ENCODE data around the gene MAFG. TPM values are rescaled to one million over a fixed set of nuclear protein-coding genes. Genes with fewer than 3 reads are reported as not detected.
"Not testable (repeated sequence)": the region's sequence is repeated elsewhere in the genome, so short reads cannot be mapped to it uniquely, and the experiment has no call there.

The MAFG gene
- polyA plus RNA-seq, 10 donors, result 12.3 to 14.8 (median 13.9) TPM

DNA sequence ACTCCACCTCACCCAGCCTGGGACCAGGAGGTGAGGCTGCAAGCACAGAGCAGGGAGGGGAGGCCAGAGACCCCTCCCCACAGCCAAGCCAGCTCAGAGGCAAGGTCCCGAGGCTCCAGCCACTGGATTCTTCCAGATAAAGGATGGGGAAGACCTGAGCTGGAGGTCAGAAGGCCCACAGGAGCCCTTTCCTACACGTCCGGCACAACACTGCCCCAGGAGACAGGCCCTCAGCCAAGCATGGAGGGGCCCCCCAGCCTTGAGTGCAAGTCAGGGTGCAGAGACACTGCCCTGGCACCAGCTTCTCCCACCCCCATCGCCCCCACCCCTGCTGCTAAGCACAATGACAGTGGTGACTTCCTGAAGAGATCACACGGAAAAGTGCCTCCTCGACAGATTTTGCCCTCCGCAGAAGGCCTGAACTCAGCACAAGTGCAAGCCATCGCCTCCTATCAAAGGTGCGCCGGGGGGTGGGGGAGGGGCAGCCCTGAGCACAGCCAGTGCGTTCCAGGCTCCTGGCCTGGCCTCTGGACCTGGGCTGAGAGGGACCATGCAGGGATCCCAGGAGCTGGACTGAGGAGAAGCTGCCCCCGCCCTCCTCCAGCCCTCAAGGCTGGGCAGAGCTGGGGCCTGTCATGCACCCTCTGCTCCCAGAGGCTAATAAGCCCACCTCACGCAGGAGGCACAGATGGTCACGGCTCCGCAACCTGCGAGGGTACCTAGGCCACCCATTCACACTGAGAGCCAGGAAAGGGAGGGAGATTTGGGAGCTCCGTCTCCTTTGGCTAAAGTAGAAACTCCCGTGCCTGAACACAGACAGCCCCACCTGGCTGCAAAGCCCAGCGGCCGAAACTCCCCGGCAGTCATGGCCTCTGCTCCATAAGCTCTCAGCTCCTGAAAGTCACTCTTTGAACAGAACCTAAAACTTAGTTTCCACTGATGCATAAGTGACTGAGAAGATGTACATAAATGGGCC is 2.7 kb downstream of the MAFG start:
- no peak for DNase-seq

DNA sequence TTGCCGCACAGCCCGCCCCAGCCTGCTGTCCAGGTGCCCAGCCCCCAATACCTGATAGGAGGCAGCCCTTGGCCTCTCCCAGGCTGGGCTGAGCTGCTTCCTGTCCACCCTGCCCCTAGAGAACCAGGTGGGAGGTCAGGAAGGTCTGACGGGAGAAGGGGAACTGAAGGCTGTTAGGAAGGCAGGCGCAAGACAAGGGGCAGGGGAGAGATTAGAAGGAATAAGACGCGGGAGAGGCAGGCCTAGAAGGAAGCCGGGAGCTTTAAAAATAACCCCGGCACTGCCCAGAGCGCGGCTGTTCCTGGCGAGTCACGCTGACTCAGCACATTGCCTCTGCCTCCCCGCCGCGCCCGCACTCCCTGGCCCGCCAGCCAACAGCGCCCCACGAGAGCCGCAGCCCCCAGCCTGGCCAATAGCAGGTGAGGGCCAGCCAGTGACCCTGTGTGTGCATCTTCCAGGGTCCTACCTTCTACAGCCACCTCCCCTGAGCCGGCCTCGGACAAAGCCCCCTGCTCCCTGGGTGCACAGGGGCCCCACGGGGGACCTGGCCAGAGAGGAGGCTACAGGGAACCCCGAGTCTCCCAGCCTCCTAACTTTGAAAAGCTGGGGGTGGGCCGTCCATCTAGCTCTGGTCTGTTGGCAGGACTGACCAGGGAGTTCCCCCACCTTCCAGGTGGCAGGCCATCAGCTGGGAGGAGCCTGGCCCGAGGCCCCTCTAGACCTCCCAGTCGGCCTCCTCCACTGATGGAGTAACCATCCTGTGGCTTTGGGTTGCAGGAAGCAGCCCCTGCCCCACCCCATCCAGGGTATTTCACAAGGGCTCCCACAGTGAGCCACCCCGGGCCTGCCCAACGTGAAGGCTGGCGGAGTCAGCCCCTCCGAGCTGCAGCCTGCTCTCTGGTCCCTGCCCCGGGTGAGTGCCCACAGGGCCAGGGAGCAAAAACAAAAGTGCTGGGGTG is 4.0 kb downstream of the MAFG start:
- peak; percentile 63 to 70 (median 65) for DNase-seq

DNA sequence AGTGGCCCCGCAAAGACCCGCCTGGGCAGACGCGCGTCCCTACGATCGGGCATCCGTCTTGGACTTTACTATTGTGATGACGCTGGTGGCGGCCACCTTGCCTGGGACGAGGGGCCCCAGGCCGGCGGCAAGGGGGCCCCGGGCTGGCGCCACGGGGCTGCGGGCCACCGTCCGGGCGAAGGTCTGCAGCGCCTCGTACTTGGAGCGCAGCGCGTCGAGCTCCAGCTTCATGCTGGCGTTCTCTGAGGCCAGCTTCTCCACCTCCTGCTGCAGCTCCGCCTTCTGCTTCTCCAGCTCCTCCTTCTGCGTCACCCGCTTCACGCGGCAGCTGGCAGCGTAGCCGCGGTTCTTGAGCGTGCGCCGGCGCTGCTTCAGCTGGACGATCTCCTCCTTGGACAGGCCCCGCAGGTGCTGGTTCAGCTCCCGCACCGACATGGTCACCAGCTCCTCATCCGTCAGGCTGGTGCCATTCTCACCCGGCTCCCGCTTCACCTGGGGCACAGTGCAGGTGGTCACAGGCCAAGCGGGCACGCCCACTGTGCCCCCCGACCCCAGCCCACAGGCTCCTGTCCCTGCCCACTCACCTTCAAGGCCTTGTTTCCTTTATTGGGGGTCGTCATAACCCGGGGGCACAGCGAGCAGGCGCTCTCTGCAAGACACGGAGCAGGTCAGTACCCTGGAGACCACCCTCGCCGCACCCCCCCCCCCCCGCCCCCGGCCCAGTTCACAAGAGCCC is 4.8 kb downstream of the MAFG start:
- no peak for DNase-seq

DNA sequence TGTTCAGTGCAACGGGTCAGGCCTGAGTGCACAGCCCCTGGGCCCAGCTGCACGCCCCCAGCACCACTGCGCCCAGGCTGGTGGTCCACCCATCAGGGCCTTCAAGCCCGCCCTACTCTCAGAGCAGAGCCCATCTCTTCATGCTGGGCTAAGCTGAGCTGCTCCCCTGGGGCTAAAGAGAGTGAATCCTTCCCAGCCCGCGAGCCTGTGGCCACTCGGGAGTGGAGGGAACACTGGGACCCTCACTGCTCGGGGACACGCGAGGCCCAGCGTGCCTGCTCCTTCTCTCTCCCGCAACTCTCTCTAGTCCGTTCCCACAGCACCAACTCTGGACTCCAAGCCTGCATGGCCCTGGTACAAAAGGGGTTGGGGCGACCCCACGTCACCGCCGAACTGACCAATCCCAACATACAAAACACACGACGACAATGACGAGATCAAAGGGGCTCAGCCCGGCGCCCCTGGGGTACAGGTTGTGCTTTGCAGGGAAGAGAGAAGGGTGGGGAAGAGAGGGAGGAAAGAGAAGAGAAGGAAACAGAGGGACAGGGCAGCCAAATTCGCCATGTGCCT is 5.5 kb downstream of the MAFG start:
- DNase-seq, result no peak

DNA sequence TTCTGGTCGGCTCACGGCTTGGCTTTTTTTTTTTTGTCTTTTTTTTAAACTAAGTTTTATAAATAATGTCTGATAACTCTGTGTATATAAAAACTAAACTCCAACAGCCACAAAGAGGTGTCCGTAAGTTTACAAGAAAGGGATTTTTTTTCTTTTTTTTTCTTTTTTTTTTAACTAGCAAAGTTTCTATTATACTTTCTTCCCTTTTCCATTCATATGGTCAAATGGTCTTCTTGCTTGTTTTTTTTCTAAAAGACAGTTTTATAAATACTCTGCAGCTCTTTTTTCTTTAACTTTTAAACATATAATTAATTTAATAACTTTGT is 6.0 kb downstream of the MAFG start:
- DNase-seq, result no peak

DNA sequence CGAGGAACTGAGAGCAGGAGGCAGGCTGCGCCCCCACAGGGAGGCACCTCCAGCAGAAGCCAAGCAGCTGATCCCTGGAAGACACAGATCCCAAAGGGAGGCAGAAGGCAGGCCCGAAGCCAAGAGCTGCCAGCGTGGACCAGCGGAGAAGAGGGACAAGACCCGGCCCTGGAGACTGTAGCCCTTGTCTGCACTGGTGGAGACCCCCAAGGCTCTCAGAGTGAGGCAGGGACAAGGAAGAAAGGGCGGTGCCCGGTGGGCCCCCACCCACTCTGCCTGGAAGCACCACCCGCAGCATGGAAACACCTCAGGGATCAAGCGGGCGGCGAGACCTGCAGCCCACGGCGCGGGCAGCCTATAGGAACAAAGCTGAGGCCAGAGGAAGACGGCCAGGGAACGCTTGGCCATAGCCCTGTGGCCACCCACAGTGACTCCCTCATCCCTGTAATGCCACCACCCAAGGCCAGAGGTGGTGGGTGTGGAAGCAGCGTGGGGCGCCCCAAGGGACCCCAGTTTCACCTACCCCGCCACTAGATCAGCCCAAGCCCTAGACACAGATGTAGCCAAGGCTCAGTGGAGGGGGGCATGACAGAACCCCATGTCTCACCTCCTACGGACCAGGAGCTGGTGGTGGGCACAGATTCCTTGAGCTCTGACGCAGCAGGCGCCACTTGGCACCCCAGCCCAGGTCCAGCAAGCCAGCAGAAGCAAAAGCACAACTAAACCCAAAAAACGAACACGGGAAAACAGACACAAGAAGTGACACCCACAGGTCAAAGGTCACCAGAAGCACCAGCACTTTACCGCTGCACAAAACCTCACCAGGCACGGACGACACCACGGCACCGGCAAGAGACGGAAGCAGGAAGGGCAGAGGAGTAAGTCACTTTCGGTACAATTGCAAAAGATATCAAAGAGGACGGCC is 6.7 kb downstream of the MAFG start:
- no peak for DNase-seq

DNA sequence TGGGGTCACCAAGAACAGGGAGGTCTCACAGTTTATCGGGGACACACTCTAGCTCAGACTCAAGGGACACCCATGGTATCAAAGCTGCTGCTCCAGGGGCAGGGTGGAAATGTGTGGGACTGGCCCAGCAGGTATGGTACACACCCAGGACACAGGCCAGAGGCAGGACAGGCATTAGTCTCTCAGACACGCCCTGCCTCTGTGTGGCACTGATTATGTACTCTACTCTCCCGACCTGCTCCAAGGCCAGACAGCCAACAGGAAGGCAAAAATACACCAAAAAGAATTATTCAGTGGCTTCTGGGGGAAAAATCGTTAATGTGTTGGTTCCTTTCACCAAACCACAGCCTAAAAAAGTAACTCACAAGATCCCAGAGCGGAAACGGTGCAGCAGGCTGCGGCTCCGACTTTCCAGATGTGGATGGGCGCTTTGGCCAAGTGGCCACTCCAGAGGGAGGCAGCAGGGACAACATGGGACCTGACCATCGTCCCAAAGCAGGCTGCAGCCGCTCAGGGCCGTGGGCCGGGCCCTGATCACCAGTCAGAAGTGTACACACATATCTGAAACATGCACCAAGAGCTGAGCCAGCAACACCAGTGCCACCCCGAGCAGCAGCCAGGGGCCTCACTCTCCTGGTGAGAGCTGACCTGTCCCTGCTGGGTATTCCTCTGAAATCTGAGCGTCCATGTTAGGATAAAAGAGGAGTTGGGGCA is 8.5 kb downstream of the MAFG start:
- DNase-seq, result no peak

DNA sequence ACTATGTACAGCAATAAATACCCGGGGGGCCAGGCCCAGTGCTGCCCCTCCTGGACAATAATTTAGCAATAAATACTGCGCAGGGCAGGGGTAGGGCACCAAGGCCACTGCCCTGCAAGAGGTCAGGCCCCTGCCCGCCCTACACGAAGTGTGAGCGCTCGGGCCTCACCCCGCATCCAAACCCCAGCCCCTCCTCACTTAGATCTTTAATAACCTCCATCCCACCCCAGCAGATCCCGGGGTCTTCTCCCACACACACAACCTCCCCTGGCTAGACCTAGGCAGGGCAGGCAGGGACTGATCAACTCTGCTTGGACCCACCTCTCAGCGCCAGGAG is 9.2 kb downstream of the MAFG start:
- DNase-seq, result not testable (repeated sequence)

DNA sequence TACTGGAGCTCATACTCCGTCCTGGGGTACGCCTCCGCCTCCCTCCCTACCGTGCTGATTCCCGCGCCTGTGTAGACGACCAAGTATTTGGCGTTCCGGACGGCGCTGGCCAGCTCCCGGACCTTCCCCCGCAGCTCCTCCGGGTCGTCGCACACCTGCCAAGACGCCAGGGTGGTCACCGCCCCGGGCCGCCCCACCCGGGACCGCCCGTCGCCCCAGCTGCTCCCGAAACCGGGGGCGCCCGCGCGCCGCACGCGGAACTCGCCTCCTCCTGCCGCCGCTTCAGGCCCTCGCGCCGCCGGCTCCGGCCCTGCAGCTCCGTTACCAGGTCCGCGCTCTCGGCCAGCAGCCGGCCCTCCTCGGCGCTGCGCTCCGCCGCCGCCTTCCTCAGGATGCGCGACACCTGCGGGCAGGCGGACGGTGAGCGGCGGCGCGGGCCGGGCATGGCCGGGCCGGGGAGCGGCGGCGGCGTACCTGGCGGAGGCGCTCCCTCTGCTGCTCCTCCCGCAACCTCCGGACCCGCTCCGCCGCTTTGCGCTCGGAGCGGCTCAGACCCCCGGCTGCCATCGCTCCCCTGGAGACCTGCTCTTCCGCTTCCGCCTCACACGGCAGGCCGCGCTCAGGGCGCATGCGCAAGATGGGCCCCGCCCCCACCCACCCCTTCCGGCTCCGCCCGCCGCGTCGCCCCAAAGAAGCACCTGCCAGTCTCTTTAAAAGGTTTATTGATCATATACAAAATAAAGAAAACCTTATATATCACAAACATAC is 9.8 kb downstream of the MAFG start, which contains the start of gene SIRT7:
Gene SIRT7 (minus strand): TSS at position 612 of the 768 bp plus-strand sequence. CDS start 45 bp downstream, at position 567.
- DNase-seq, result peak; percentile 66 to 88 (median 82)

DNA sequence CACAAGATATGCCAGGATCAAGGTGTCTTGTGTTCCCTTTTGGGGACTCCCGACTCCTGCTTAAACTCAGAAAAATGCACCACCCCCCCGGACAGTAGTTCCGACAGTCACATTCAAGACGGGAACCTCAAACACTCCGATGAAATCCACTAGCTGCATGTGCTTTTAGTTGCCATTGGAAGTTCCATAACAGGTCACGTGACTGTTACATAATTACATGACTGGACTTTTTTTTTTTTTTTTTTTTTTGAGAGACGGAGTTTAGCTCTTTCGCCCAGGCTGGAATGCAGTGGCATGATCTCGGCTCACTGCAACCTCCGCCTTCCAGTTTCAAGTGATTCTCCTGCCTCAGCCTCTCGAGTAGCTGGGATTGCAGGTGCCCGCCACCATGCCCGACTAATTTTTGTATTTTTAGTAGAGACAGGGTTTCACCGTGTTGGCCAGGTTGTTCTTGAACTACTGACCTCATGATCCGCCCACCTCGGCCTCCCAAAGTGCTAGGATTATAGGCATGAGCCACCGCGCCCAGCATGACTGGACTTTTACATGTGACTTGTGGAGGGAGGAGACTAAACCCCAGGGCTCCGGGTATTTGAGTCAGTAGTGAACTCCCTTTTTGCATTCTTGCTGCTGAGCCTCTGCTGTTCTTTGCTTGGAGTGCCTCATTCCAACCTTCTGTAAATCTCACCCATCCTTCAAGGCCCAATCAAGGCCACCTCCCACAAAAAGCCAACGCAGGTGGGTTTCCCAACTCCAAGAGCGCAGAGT is 11.1 kb downstream of the MAFG start:
- DNase-seq, result no peak

DNA sequence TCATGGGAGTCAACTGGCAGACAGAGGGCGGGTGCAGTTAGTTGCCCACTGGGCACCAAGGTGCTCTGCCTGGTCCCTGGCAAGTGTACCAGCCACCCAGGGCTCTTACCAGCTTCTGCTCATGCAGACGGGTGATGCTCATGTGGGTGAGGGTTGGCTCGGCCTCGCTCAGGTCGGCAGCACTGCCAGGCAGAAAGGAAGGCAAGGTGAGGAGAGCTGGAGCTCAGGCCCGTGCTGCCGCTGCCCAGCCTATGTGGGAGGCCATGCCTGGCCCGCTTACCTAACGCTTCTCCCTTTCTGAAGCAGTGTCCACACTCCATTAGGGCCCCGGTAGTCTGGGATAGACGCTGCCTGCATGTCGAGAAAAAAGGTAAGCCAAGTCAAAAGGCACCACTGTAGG is 12.2 kb downstream of the MAFG start:
- no peak for DNase-seq

DNA sequence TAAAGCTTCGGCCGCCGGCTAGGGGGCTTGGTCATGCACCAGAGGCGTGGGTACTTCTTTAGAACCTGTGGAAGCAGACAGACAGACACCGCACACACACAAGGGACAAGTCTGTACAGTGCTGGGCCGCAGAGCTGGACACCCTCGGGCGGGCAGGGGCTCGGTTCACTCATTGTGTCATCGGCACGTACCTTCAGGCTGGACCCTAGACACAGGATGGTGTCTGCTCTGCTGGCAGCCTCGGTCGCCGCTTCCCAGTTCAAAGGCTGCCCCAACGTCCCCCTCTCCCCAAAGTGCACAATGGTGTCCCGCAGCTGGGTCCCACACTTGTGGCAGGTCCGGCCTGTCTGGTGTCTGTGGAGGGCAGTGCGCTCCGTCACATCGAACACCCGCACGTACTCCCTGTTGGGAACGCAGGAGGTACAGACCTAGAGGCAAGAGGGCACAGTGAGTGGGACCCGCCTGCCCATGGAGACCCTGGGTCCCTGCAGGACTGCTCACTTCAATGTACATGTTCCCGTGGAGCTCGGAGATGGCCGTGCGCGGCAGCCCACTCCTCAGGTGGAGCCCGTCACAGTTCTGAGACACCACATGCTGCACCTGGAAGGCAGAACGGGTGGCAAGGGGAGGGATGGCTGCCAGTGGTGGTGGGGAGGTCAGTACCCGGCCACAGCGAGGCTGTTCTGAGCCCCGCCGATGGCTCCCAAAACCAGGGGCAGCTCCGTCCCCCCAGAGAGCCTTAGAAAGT is 13.3 kb downstream of the MAFG start:
- DNase-seq, result no peak

DNA sequence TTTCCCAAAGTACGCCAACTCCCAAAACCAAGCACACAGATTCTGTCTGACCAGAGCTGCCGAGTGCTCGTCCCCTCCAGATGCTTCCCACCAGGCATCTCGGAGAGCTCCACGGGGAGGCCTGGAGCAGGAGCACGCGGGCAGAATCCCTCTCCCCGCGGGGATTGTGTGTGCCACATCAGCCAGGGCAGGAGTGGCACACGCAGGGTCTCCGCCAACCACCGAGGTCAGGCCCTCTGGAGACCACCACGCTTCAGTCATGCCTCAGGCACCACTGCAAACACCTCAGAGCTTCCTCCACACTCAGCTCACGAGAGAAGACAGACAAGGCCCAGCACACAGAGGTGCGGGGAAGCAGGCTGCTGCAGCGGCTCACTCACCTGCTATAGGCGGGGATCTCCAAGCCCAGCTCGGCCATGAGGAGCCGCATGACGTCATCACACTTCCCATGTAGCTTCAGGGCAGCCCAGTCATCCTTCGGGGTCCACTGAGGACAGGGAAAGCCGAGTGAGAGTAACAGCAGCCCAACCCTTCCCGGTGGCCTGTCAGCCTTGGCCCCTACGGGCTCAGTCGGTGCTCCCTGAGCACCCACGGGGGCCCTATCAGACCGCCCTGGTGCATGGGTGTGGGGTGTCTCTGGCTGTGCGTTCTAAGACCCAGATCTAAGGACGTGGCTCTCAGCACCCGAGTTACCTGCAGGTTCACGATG is 14.0 kb downstream of the MAFG start:
- no peak for DNase-seq

DNA sequence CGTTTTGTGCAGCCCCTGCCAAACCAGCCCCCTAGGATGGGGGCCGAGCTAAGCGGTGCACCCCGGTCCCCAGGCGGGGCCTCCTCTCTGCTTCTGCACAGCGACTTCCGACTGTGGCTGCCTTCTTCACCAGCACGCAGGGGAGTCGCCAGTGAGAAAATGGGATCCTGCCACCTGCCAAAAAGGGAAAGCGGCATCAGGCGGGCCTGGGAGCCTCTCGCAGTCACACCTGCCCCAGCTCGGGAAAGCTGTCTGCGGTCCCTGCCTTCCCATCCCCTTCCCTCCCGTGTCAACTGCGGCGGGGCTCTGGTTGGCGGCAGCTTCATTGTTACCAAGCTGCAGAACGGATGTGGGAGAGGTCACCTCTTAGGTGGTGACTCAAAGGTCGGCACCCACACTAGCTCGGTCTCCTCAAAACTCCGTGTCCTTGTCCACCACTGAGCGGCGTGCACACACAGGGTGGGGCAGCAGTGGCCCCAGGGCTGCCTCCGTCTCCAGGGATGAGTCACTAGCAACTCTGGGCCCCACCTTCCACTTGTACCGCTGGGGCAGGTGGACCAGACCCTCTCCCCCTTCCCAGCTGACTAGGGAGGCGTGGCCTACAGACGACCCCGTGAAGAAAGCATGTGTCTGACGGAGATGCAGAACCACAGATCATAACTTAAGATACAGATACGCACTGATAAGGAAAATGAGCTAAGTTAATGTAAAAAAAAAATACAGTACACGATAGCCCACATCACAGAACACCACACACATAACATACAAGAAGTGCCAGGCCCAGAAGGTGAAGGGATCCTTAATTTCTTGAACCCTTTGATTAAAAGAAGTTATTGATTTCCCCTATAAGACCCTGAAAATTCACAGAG is 14.9 kb downstream of the MAFG start:
- DNase-seq, result no peak

DNA sequence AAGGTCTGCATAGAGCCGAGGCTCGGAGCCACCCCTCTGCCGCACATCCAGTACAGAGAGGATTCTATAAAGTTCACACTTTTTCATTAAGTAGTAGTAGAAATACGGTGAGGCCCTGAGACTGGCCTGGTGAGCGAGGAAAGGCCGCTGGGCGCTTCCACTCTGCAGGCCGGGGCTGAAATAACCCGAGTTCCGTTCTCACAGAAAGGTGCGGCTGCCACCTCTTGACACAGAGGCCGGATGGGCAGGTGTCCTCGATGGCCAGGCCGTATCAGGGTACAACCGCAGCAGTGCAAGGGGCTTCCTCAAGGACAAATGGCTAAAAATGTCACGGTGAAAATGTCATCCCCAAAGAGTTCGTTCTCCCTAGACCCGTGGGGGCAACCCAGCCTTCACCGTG is 15.6 kb downstream of the MAFG start:
- no peak for DNase-seq

Data from muscle of back (tissue), 11 donors.